Astrocyte (in vitro differentiated cells and primary cell): ENCODE results near the gene ADAM11.

ENCODE experiments used
- CTCF ChIP-seq: IDR thresholded peaks from 2 replicates; pipeline ENCODE4 v1.5.1; 2011; ENCODE audit warnings: low read depth, mild to moderate bottlenecking, inconsistent platforms, low read length, moderate library complexity; ENCODE audit not compliant: insufficient read depth
- EZH2 ChIP-seq: IDR thresholded peaks from 2 replicates; pipeline ENCODE4 v1.6.1; 2012; ENCODE audit warnings: mild to moderate bottlenecking, low read length, inconsistent platforms; ENCODE audit not compliant: insufficient read depth

GRCh38 chr17:44796731-44797130 lies 37.9 kb downstream of the ADAM11 start:
- TF ChIP-seq CTCF (no peak), EZH2 (no peak)
